T-helper 2 cell (primary cell): ENCODE measurements around the gene ZSCAN22.
A peak's percentile ranks its signal among the peaks of the same experiment; 100 is the strongest.

Experiments
- DNase-seq, 5 experiments: peaks; one replicate each; pipeline versions ENCODE4 v3.0.0 to v3.0.0-alpha.2; 2012 to 2022

The ZSCAN22 gene

DNA sequence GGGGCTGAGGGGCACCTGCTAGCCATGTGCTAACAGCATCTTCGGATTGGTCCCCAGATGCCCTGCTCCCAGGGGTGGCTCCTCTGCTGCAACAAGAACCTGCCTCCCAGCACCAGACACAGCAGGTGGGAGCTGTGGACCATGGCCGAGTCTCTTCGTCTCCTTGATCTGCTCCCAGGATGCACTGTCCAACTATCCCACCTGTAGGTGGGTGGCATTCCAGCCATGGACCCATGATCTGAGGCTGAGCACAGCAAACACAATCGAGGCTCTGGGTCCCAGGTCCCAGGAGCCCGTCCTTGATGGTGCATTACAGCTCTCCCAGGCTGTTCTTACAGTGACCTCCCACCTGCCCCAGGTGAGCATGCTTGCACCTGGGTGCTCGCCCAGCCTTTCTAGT is 52.5 kb downstream of the ZSCAN22 start:
- DNase-seq, result no peak

DNA sequence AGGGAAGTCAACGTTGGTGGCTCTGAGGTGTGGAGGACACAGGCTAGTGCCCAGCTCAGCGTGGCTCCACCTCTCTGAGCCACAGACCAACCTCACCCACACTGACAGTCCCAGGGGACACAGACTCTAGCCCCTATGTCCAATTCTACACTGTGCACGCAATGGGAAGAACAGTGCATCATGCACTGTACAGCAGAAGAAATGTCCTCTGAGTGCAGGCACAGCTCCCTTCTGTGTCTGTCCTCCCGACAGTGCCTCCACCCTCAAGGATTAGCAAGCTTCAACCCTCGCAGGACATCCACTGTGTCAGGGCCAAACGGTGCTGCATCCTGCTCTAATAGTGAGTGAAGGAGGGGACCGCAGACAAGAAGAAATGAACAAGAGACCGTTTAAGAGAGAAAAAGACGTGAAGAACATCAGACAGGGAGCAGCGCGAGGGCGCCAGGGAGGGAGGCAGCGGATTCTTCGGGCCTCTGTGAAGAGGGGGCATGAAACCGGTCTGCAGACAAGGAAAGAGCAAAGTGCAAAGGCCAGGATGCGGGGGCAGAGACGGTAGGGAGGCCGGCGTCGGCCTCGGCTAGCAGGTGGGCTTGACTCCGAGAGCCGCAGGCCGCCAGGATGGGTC is 53.4 kb downstream of the ZSCAN22 start:
- DNase-seq, result no peak

DNA sequence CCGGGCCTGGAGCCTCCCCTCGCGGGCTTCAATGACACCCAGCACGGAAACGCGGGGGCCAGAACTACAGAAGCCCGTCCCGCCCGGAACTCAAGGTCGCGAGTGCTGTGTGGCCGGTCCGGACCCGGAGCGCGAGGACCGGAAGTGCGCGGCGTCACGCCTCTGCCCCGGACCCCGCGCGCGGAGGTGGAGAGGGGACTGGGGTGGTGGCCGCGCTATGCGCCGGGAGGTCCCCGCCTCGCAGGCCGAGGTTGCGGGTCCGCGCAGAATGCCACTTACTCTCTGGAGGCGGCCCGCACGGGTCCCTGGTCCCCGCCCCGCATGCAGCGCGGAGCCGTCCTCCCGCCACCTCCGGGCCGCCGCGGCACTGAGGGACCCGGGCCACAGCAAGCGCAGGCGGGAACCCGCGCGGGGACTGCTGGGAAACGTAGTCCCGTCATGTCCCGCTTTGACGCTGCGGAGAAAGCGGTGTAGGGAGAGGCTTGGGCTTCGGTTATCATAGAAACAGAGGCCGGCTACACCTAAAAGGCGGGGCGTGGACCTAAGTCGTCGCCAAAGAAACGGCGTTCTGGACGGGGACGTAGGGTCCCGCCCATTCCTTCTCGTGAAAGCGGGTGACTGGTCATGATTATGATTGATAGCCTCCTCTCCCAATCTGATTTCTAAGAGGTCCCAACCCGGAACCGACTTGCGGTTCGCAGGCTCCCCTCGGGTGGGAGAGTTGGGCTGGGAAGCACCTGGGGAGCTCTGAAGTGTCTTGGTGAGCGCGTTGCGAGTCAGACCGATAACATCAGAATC is 54.1 kb downstream of the ZSCAN22 start, which contains the start of gene ZNF837:
Gene ZNF837, minus strand, starts transcription at position 369 of the 798 bp plus-strand sequence. CDS start 11,698 bp downstream, outside the sequence.
- peak; percentile 92 to 100 (median 97) for DNase-seq

DNA sequence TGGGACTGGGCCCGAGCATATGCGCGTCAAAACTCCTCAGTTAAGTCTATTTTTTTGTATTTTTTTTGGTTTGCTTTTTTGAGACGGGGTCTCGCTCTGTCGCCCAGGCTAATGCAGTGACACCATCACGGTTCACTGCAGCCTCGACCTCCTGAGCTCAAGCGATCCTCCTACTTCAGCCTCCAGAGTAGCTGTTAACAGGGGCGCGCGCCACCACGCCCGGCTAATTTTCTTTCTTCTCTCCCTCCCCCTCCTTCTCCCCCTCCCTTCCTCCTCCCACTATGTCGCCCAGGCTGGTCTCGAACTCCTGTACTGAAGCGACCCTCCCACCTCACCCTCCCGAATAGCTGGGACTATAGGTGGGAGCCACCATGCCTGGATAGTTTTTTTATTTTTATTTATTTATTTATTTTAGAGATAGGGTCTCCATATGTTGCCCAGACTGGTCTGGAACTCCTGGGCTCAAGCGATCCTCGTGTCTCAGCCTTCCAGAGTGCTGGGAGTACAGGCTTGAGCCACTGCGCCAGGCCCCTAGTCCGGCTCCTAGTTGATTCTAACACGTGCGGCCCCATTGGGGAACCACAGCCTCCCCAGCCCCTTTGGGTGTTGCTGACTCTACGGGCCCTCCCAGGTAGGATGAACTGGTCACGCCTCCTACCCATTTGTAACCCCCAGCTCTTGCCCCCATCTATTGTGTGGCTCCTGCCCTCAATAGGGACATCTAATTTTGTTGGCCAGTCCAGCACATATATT is 54.8 kb downstream of the ZSCAN22 start:
- DNase-seq, result no peak

DNA sequence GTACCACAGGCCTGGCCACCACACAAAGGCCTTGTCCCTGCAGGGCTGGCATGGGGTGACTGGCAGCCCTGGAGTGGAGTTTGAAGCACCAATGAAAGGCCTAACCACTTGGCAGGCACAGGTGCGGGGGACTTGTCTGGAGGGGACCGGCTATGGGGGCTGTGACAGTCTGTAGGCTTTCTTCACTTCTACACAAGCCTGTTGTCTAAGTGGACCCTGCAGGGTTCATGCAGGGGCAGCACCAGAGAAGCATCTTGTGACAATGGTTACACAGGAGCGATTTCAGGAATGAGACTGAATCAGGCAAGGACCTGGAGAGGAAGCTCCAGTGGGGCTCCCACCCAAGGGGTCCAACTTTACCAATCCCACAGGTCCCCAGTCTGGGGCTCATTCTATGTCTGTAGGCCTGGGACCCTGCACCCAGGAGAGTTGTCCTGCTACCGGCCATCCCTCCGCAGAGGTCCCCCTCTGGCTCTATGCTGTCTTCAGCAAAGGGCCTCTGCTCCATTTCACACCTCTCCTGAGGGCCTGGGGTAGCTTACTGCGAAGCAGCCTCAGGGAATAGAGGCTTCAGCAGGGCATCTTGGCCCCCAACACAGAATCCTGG is 56.3 kb downstream of the ZSCAN22 start:
- no peak for DNase-seq

DNA sequence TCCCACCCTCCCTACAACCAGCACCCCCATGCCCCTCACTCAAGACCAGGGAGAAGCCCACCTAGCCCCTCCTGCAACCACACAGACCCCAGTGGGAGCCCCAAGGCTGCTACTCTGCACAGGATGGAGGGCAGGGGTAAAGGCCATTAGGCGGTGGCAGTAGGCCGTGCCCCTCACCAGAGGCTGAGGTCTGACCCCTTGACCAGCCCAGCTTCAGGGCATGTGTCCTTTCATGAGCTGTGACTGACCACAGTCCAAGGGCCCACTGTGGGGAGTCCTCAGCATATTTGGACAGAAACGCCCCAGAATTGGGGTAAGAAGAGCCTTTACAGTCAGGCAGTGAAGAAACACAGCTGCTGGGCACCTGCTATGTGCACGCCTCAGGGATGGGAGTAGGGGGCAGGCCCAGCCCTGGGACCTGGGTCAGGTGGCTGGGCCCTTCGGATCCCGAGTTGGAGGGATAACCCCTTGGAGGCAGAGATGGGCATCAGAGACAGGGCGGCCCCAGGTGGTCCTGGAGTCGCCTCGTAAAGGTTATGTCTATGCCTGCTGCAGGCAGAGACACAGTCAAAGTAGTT is 58.6 kb downstream of the ZSCAN22 start:
- DNase-seq, result no peak

DNA sequence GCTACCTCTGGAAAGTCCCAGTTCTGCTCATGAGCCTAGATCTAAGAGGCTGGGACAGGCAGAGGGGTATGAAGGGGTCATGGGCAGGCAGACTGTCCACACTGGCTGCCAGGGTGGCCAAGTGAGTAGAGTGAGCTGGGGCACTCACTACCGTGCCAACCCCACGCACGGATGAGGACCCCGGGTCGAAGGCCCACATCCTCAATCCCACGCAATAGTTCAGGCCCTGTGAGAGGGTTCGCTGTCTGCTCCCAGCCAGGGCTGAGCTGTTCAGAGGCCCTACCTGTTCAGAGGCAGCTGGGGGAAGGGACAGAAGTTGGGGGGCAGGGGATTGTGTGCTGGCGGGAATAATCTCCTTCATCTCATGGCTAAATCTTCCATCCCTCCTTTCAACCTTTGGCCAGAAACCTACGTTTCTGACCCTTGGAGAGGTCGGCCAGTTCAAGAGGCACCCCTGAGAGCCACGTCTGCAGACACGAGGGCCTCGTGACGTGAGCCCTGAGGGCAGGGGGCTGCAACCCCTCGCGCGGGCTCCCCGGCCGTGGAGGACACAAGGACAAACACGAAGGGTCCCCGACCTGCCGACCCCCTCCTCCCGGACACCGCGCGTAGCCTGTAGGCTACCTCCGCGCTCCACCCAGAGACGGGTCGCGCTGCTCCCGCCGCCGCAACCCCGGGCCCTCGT is 59.2 kb downstream of the ZSCAN22 start:
- DNase-seq, result peak in 1 of 5 experiments; percentile 60

DNA sequence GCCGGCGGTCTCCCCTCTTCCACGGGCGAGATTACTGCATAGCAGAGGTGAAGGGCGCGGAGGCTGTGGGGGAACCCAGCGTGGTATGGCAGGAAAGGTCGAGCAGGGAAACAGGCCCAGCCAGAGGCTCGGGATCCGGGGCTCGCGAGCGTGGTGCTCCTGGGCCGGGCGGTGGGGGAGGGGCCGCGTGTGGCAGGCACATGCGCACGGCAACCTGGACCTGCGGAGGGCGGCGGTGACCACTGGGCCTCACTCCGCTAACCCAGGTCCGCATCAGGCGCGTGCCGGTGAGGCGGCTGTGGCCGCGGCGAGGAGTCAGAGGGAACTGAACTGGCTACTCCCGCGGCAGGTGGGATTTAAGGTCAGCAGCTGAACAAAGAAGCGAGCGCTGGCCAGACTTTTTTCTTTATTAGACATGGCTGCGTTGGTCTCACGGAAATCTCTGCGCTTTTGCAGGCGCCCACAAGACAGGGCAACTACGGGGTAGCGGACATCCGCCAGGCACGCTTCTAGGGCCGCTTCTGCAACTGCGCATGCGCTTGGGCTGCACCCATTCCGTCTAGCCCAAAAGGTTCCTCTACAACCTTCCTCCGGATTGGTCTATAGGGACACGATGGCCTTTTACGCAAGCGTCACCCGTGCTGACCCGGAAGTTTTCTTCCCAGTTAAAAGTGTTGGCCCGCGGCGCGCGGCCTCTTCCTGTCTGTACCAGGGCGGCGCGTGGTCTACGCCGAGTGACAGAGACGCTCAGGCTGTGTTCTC is 60.0 kb downstream of the ZSCAN22 start, which contains the start of gene RPS5:
Gene RPS5, plus strand, starts transcription at position 694 of the 762 bp plus-strand sequence. CDS start 869 bp downstream, outside the sequence.
- DNase-seq, result peak; percentile 84 to 100 (median 95)

DNA sequence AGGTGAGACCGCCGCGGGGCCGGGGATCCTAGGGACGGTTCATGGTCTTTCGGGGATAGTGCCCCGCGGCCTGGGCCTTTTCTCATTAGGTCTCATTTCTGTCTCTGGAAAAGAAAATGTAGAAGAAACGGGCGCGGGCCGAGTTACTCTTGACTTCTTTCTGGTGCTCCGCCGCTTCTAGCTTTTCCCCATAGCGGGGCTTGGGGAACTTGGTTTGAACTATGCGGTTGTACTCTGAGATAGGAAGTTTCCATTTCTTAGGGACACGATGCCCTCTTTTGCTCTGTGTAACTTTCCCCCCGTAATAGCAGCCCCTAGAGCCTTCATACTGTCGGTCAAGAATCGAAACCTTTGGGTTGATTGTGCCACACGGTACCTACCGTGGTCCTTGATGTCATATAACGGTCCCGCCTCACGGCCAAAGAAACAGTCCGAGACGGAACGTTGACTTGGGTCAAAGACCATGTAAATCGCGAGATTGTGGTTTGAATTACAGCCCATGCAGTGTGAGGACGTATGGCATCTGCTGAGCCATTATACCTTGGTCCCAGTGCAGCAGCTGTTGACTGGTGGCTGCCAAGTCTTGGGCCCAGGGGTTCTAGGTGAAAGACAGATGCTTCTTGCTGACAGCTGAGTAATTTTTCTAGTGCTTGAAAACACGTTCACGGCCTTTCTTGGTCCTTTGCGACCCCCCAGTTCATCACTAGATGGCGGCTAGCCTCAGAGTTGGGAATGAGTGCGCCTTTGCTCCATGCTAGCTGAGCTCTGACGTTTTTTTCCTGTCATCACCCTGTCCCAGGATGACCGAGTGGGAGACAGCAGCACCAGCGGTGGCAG is 60.8 kb downstream of the ZSCAN22 start:
- DNase-seq, result no peak

DNA sequence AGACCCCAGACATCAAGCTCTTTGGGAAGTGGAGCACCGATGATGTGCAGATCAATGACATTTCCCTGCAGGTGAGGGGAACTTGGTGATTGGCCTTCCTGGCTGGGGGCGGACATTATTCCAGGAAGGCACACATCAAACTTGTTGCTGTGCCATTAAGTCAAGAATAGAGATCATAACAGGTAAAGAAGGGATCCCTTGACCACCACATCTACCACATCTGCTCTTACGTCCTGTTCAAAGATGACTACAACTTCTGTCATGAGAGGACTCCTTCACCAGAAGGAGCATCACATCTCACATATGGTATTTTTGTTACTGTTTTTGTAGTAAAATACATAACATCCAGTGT is 61.4 kb downstream of the ZSCAN22 start:
- peak in 1 of 5 experiments; percentile 27 for DNase-seq
